SH-SY5Y (cell line): Measurements from ENCODE around the gene CDC42BPB.

ENCODE experiments used
- GATA2 ChIP-seq: IDR thresholded peaks from 2 replicates; pipeline ENCODE4 v1.6.1; 2011; ENCODE audit warnings: mild to moderate bottlenecking, low read depth, low read length
- GATA3 ChIP-seq: IDR thresholded peaks from 2 replicates; pipeline ENCODE4 v1.6.1; 2011; ENCODE audit warnings: low read depth, mild to moderate bottlenecking, low read length, moderate library complexity

CDC42BPB gene

DNA sequence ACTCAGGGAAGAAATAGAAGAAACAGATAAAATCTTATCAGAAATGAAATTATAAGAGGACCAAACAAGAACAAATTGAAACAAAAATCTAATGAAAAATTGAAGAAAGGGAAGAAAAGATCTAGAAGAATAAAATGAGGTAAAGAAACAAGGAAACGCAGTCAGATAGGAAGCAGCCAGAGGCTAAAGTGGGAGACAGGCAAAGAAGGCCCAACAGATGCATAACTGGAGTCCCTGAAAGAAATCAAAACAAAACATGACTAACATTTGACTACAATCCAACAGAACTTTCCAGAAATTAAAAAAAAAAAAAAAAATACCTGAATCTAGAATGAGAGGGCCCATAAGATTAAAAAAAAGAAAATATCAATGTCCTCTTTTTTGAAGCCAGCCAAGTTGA is 69.3 kb downstream of the CDC42BPB start:
- TF ChIP-seq GATA2 (no peak), GATA3 (no peak)

DNA sequence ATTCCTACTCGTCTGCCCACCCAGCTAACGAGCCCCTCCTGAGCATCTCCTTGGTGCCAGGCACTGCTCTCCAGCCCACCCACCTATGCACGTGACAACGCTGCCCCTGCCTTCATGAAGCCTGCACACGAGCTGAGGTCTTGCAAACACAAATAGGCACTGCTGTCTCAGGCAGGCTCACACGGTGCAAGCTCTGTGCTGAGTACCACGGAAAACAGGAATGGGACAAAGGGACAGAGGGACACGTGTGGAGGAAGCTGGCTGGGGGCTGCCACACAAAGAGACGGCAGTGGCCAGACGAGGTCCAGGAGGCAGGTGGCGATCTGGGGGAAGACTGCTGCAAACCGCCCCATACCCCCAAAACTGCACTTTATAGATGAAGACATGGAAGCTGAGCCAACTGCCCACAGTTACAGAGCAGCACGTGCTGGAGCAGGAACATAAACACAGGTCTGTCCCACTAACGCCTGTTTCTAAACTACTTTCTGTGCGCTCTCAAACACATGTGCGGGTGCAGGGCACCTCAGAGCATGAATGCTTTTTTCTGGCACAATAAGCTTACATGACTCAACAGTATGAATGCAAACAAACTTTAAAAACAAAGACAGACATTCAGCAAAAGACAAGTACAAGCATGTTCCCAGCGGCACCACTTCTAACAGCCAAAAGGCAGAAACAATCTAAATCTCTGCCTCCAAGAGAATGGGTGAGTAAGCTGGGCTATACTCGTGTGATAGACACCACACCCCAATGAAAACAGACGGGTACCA is 70.4 kb downstream of the CDC42BPB start:
- TF ChIP-seq GATA3 = no peak
- TF ChIP-seq GATA2 = no peak

DNA sequence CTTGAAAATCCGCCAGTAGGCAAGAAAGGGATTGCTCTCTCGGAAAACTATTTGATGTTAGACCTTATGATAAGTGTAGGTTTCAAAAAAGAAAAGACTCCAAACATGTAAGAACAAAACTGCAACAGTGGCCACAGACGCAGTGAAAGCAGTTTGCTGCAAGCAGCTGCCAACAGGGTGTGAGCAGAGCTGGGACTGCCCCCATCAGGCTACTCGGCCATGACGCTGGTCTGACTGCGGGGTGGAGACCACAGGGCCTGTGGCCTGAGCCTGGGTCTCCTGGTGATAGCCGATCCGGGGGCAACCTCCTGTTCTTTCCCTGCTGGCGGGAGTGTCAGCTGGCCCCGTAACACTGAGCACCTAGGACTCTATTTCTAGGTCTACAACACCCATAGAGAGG is 71.7 kb downstream of the CDC42BPB start:
- TF ChIP-seq GATA3 (no peak), GATA2 (no peak)

DNA sequence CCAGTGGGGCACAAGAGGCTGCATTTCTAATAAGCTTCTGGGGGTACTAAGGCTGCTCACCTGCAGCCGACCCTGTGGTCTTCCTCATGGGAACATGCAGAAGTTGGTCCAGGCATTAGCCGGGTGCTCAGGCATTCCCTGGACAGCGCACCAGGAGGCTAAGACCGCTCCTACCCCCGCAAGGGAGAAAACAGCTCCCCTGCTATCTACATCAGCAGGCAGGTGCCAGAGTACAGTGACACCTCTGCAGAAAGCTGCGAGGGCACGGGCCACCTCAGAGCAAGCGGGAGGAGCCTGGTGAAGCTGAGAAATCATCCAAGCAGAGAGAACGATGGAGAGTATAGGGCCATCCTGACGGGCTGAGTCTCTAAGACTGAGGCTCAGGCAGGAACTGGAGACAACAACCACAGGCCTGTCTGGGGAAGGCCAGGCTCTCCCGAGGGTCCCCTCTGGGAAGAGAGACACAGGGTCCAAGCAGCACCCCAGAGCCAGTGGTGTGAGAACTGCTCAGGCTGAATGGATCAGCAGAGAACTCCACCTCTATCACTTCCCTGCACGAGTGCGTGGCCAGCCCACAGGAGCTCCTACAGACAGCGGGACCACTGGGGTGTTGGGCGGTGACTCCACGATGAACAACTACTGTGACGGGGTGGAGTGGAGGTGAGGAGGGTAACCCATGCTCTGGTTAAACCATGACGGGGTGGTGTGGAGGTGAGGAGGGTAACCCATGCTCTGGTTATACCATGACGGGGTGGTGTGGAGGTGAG is 72.8 kb downstream of the CDC42BPB start:
- no peak for TF ChIP-seq GATA2
- TF ChIP-seq GATA3 = no peak

DNA sequence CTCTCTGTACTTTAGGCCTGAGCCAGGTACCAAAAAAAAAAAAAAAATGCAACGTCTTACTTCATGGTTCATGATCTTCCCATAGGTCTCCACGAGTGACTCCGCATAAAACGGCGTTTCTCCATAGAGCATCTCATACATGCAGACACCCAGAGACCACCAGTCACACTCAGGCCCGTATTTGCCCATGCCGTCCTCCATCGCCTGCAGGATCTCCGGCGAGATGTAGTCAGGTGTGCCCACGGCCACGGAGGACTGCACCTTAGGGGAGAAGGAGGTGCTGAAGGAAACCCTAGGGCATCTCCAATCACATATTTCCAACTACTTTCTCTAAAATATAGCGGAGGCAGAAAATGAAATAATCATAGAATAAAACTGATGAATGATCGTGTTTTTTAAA is 73.9 kb downstream of the CDC42BPB start:
- no peak for TF ChIP-seq GATA2

DNA sequence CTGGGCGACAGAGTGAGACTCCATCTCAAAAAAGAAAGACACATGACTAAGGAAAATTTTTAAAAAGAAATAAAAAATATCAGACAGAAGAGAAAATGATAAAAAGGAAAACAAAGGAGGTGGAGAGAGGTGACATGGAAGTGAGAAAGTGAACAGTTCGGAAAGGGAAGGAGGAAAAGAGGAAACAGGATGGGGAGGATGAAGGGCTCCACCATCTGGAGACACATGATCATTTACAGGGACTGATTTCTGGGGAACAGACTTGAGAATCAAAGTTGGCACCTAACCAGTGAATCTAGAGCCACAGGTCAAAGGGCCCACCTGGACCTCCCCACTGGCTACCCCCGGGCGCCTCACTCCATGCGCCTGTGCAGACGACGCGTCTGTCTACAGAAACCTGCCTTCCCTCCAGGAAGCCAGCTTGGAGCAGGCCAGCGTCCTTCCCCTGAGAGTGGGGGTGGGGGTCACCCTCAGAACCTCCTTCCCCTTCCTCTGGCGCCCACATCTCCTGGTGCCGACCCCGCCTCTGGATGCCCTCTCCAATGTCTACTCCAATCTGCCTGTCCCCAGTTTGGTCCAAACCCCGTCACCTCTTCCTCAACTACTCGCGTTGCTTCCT is 74.4 kb downstream of the CDC42BPB start:
- no peak for TF ChIP-seq GATA3
- no peak for TF ChIP-seq GATA2

DNA sequence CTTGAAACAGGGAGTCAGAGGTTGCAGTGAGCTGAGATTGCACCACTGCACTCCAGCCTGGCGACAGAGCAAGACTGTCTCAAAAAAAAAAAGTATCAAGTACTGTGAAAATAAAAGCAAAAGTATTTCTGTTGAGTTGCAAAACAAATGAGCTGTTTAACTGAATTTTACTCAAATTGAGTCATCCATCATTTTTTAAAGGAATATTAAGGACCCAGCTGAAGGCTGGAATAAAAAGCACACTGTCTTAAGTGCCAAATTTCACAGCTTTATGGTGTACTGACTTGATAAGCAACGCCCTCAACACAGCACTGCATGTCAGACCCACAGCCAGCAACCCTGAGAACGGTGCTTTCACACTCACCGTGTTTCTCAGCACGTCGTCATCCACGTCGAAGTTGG is 76.9 kb downstream of the CDC42BPB start:
- no peak for TF ChIP-seq GATA3
- TF ChIP-seq GATA2 = no peak

DNA sequence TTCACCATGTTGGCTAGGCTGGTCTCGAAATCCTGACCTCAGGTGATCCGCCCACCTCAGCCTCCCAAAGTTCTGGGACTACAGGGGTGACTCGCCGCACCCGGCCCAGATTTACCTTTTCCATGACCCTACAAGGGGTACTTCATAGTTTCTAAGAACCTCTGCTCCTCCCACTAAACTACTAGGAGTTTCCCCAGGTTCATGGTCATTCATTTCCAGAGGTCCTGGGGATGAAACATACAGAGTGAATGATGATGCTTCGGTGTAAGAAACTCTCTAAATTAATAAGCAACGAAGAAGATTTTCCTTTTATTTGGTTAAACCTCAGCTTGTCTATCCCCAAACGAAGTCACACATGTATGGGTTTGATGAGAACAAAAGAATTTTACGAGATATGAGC is 77.9 kb downstream of the CDC42BPB start:
- TF ChIP-seq GATA2 = no peak

DNA sequence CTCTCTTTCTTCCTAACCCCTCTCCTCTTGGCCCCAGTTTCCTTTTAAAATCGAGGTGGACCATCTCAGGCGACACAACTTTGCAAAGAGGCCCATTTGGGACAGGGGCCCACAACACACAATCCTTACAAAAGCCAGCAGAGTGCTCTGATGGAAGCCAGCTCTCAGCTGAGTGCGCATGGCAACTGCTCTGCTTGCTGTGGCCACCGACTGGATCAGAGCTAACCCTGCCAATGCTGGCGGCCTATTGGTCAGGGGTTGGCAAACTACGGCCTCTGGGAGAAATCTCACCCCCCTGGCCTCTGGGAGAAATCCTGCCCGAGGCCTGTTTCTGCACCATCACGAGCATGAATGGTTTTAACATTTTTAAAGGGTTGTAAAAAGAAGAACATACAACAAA is 79.9 kb downstream of the CDC42BPB start:
- TF ChIP-seq GATA3 (no peak), GATA2 (no peak)

DNA sequence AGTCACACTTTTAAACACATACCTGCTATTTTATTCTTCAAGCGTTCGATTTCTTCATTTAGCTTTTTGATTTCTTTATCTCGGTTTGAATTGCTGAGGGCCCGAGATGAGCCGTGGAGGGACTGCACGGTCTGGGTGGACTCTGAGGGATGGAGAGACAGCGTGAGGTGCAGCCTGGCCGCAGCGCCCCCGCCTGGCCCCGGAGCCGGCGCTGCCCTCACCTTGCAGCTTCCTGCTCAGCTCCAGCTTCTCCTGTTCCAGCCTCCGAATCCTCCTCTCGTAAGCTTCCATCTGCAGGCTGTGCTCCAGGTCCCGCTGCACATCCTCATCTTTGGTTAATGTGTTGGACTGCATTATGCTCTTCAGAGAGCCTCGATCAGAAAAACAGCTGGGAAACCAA is 81.7 kb downstream of the CDC42BPB start:
- TF ChIP-seq GATA2 (no peak), GATA3 (no peak)

DNA sequence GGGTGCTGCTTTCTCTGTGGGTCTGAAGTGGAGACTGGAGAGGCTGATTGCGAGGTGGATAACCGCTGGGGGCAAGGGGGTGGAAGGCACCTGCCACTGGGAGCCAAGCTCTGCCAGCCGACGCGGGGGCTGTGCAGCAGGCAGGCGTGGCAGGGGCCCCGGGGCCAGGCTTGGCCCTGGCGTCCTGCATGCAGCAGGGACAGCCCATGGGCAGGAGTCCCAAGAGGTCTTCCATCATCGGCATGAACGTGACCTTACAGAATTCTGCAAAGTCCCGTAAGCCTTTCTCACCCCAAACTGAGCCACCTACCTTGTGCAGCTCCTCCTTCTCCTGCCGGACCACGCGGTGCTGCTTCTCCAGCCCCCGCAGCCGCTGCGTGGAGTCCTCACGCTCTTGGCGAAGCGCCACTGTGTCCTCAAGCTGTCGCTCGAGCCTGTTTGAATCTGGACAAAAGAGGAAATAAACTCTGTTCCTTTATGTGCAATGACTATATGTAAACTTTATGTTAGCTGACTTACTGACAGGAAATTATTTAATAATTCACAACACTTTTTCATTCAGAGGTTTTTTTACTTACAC is 83.6 kb downstream of the CDC42BPB start:
- no peak for TF ChIP-seq GATA2
- no peak for TF ChIP-seq GATA3

DNA sequence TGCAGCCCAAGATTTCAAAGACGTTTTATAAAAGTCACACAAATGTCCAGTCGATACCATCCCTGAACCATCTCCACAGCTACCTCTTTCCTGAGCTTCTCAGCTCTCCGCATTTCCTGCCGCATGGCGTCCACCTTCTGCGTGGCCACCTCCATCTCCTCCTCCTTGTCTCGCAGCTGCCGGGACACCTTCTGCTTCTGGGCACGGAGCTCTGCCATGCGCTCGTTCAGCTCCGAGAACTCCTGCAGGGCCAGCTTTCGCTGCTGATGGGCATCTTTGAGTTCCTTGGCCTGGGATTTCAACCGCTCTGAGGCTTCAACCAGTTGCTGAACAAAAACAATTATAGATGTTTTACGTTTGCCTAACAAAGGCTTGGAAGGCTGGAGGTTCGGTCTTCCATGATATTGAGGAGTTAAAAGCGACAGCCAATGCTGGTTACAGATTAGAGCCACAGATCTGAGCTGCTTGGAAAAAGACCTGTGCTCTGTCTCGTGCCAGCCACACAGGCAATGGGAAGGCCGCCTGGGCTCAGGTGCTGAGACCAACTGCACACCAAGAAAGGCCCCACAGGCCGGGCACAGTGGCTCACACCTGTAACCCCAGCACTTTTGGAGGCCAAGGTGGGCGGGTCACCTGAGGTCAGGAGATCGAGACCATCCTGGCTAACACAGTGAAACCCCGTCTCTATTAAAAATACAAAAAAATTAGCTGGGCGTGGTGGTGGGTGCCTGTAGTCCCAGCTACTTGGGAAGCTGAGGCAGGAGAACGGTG is 85.3 kb downstream of the CDC42BPB start:
- TF ChIP-seq GATA3 (no peak), GATA2 (no peak)

DNA sequence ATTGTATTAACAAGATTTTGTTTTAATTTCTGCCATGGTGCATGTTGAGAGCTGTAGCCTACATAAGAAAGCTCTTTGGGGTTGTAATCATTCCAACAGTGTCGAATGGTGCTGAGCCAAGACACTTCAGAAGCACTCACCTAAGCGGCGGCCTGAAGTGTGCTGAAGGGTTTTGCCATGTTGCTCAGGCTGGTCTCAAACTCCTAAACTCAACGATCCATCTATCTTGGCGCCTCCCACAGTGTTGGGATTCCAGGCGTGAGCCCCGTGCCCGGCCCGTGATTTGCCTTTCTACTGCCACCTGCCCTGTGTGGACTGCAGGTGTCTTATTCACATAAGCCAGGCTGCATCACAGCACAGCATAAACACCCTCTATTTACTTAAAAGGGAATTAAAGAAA is 86.0 kb downstream of the CDC42BPB start:
- TF ChIP-seq GATA2 = no peak
- no peak for TF ChIP-seq GATA3

DNA sequence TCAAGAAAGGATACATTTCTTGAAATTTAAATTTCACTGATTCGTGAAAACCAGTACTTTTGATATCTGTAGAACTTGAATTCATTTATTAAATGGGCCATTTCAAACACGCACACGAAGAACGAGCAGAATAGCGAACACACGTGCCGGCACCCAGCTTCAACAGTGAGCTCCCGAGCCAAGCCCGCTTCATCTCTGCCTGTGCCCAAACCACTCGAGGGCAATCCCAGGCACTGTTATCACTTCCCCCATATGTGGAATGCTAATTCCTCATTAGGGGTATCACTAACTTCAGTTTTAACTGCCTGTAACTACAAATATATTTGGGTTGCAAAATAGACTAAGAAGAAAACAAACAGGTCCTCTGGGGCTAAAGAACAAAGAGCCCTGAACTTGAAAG is 86.9 kb downstream of the CDC42BPB start:
- no peak for TF ChIP-seq GATA3
- no peak for TF ChIP-seq GATA2
